CD4-positive, alpha-beta T cell treated with Interleukin-17A for 1 hour (primary cell): Measurements from ENCODE around the gene DOCK2.
"Not testable (repeated sequence)": the region's sequence is repeated elsewhere in the genome, so short reads cannot be mapped to it uniquely, and the experiment has no call there.

Source experiments
- DNase-seq: peaks from one replicate; pipeline ENCODE4 v3.0.0-alpha.2; 2020

DOCK2 gene

GRCh38 chr5:169723103-169723831, 86.2 kb downstream of the DOCK2 start:
- no peak for DNase-seq

- no peak for DNase-seq
Observed at GRCh38 chr5:169724303-169725087, 87.4 kb downstream of the DOCK2 start.

GRCh38 chr5:169725665-169726064, 88.6 kb downstream of the DOCK2 start:
- DNase-seq = not testable (repeated sequence)

- DNase-seq = no peak
Observed at GRCh38 chr5:169728418-169728817, 91.3 kb downstream of the DOCK2 start.

GRCh38 chr5:169731221-169731620, 94.1 kb downstream of the DOCK2 start:
- DNase-seq = no peak

GRCh38 chr5:169732841-169733240, 95.8 kb downstream of the DOCK2 start:
- no peak for DNase-seq

GRCh38 chr5:169735913-169736312, 98.8 kb downstream of the DOCK2 start:
- no peak for DNase-seq

- no peak for DNase-seq
Observed at GRCh38 chr5:169736653-169737052, 99.6 kb downstream of the DOCK2 start.

GRCh38 chr5:169740435-169740834, 103.4 kb downstream of the DOCK2 start:
- no peak for DNase-seq

GRCh38 chr5:169742771-169743296, 105.8 kb downstream of the DOCK2 start:
- DNase-seq = no peak

- DNase-seq = no peak
Observed at GRCh38 chr5:169744336-169744735, 107.3 kb downstream of the DOCK2 start.

GRCh38 chr5:169745441-169746146, 108.5 kb downstream of the DOCK2 start:
- no peak for DNase-seq

- no peak for DNase-seq
Observed at GRCh38 chr5:169746147-169746694, 109.1 kb downstream of the DOCK2 start.

- DNase-seq = no peak
Observed at GRCh38 chr5:169748174-169748573, 111.1 kb downstream of the DOCK2 start.

GRCh38 chr5:169749295-169749694, 112.2 kb downstream of the DOCK2 start:
- DNase-seq = no peak

- no peak for DNase-seq
Observed at GRCh38 chr5:169751490-169751889, 114.4 kb downstream of the DOCK2 start.

GRCh38 chr5:169752566-169752965, 115.5 kb downstream of the DOCK2 start:
- not testable (repeated sequence) for DNase-seq

GRCh38 chr5:169753795-169754194, 116.7 kb downstream of the DOCK2 start:
- no peak for DNase-seq

- DNase-seq = no peak
Observed at GRCh38 chr5:169754737-169755136, 117.7 kb downstream of the DOCK2 start.

- no peak for DNase-seq
Observed at GRCh38 chr5:169756071-169756765, 119.1 kb downstream of the DOCK2 start.

- no peak for DNase-seq
Observed at GRCh38 chr5:169757016-169757415, 119.9 kb downstream of the DOCK2 start.

- DNase-seq = no peak
Observed at GRCh38 chr5:169758886-169759285, 121.8 kb downstream of the DOCK2 start.
